ENCODE results near the gene AFMID. TPM values are rescaled to one million over a fixed set of nuclear protein-coding genes. Genes with fewer than 3 reads are reported as not detected.

AFMID gene
- total and polyA plus RNA-seq, 2 of the 13 experiments (the other 11 are each of a cell fraction or from before 2014, with no cell fraction given), result 249 to 270 TPM

- Histone ChIP-seq H3K9ac (ENCODE audit: insufficient read depth, low read depth, low read length) (no peak overlapping the region), H3K27me3 (ENCODE audit: control insufficient read depth in 1 of 2, insufficient read depth in 2 of 2, low read length in 2 of 2) (no peaks in the 10 kb centered on the region), H3K4me3 (replicated peaks in 1 of 3; ENCODE audit: insufficient read depth in 1 of 3, low read depth in 2 of 3, low read length in 3 of 3) (no peak overlapping the region), H3K36me3 (replicated peaks in 1 of 2; ENCODE audit: control insufficient read depth in 1 of 2, insufficient read depth in 2 of 2, low read length in 2 of 2) (peaks cover 44 to 83% of the 10 kb centered on the region in 2 experiments), H3K4me2 (ENCODE audit: low read depth, low read length) (no peak overlapping the region), H4K20me1 (ENCODE audit: insufficient read depth, low read length) (peaks cover 71% of the 10 kb centered on the region), H2AFZ (ENCODE audit: low read length) (no peak overlapping the region), H3K27ac (ENCODE audit: extremely low read length, insufficient read depth, low read length) (no peak overlapping the region), H3K79me2 (ENCODE audit: insufficient read depth, low read length) (peaks cover 34% of the 10 kb centered on the region), H3K4me1 (ENCODE audit: insufficient read depth, low read length) (0 out of 2 replicates have a peak, but pooled peaks cover 9% of the 10 kb centered on the region), H3K9me3 (ENCODE audit: low read length) (no peaks in the 10 kb centered on the region)
- no peak for DNase-seq (ENCODE audit: low spot score)
- POLR2A ChIA-PET, result interaction anchor here (0.9 to 1.5 kb wide), 3 partner anchors 13 to 73 kb away, joined by 3 to 5 read pairs (median 3); no protein-coding TSS in a partner anchor
- CTCF ChIA-PET (ENCODE audit: low intra/inter-chr PET ratio, low total read pairs), result no interaction called here
- in situ Hi-C loops (cut with HindIII; ENCODE audit: extremely low pct_ligation_motif_present, low pct_unique_long_range_greater_than_20kb) (no loop called here), intact Hi-C loops (cut with micrococcal nuclease; ENCODE audit: unreplicated experiment) (no loop called here)
- no peak for ATAC-seq
- FAIRE-seq, result no peak
- WGBS (ENCODE audit: low lambda C conversion rate), result 94% methylated on average over 6 of the region's 6 CpGs
- BruUV-seq (replicated peaks), result no TSS peak
- TF ChIP-seq PRDM15 (CRISPR knock-in tag; IDR thresholded peaks at IDR 0.05), result no peak
- no peak for TF ChIP-seq AKNA (CRISPR knock-in tag; IDR thresholded peaks at IDR 0.05; ENCODE audit: borderline replicate concordance)
- TF ChIP-seq ZNF496 (CRISPR knock-in tag; IDR thresholded peaks at IDR 0.05; ENCODE audit: insufficient replicate concordance), result no peak
- no peak for TF ChIP-seq ASH2L (IDR thresholded peaks at IDR 0.05; ENCODE audit: insufficient read length, low read depth, low read length)
- no peak for TF ChIP-seq STAT6 (CRISPR knock-in tag; IDR thresholded peaks at IDR 0.05; ENCODE audit: borderline replicate concordance)
These were observed 13.3 kb downstream of the AFMID start for GRCh38 chr17:78200451-78200850.

Data from HepG2 (cell line).